ENCODE measurements around the gene SRC. TPM values are rescaled to one million over a fixed set of nuclear protein-coding genes. Genes with fewer than 3 reads are reported as not detected.

SRC gene
- total and polyA plus RNA-seq, 2 of the 8 experiments (the other 6 are each of a cell fraction or from before 2014, with no cell fraction given), result 27.6 to 28.8 TPM

DNA sequence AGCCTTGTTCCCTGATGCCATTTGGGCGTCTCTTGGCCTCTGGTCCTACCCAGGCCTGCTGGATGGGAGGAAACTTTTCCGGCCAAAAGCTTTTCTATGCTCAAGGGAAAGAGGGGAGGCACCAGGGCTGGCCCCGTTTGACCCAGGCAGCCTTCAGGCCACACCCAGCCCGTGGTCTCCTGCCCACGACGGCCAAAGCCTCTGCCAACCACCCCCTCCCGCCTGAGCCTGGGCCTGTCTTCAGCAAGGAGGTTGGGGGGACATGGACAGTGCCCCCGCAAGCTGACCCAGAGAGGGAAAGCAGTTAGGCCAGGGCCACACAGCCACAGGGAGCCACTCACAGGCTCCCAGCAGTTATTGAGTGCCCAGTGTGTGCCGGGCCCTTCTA, 49.5 kb downstream of the SRC start:
- Histone ChIP-seq H3K23ac (ENCODE audit: insufficient read length) (no peak overlapping the region), H3K9me3 (ENCODE audit: insufficient read depth in 2 of 2, low read depth in 1 of 2, low read length in 1 of 2) (no peaks in the 10 kb centered on the region), H3K14ac (ENCODE audit: insufficient read length) (no peak overlapping the region), H4K5ac (ENCODE audit: insufficient read length, low read depth, low read length) (no peak overlapping the region), H2BK120ac (replicated peaks; ENCODE audit: low read depth, low read length) (peak overlapping the region; percentile 38), H3K79me1 (ENCODE audit: low read depth, low read length) (no peaks in the 10 kb centered on the region), H3K18ac (ENCODE audit: extremely low read depth, low read length) (peak overlapping the region; percentile 60; the same call in 1 of the 2 replicates), H3K23me2 (ENCODE audit: low read depth, low read length) (peaks cover 2% of the 10 kb centered on the region; the same call in 1 of the 2 replicates), H2BK15ac (ENCODE audit: low read length) (0 out of 2 replicates have a peak overlapping the region, but pooled peaks have one; percentile 88), H3K27ac (ENCODE audit: low read depth, low read length) (peak overlapping the region; percentile 78; the same call in 1 of the 2 replicates), H4K8ac (ENCODE audit: extremely low read depth, insufficient read depth, low read length) (peak overlapping the region; percentile 41; the same call in 1 of the 2 replicates), H3K4me1 (replicated peaks in 1 of 4; ENCODE audit: control insufficient read depth in 3 of 4, insufficient read depth in 4 of 4, low read length in 3 of 4) (peaks cover 0 to 37% (median 28%) of the 10 kb centered on the region in 4 experiments; a peak in 6 of 7 replicates), H4K20me1 (replicated peaks in 1 of 2; ENCODE audit: control insufficient read depth in 1 of 2, insufficient read depth in 2 of 2, low read length in 2 of 2) (no peaks in the 10 kb centered on the region), H2BK12ac (ENCODE audit: low read depth, low read length) (0 out of 2 replicates have a peak overlapping the region, but pooled peaks have one; percentile 77), H2AFZ (ENCODE audit: low read length) (no peak overlapping the region), H3K27me3 (replicated peaks in 1 of 4; ENCODE audit: control insufficient read depth in 3 of 4, extremely low read depth in 1 of 4, insufficient read depth in 3 of 4, low read length in 3 of 4) (no peaks in the 10 kb centered on the region), H2AK5ac (ENCODE audit: low read depth, low read length) (peak overlapping the region; percentile 86; the same call in 1 of the 2 replicates), H3K36me3 (ENCODE audit: control insufficient read depth in 2 of 4, insufficient read depth in 4 of 4, low read length in 3 of 4) (peaks cover 0 to 15% (median 4%) of the 10 kb centered on the region in 4 experiments; a peak in 4 of 8 replicates), H3K4ac (replicated peaks; ENCODE audit: insufficient read length, low read depth, low read length) (peak overlapping the region; percentile 71), H3K4me2 (ENCODE audit: insufficient read depth in 1 of 2, low read depth in 2 of 2, low read length in 2 of 2) (no peak overlapping the region; a peak in 1 of 4 replicates), H3K9ac (replicated peaks in 1 of 4; ENCODE audit: extremely low read depth in 1 of 4, low read depth in 3 of 4, low read length in 3 of 4) (no peak overlapping the region), H3K79me2 (ENCODE audit: control insufficient read depth in 1 of 2, insufficient read depth in 2 of 2, low read length in 2 of 2) (no peaks in the 10 kb centered on the region), H3K56ac (replicated peaks; ENCODE audit: insufficient read length, low read depth, low read length) (no peak overlapping the region), H2BK20ac (ENCODE audit: low read length) (peak overlapping the region; percentile 74; the same call in 1 of the 2 replicates), H3K4me3 (ENCODE audit: extremely low read depth in 1 of 4, insufficient read depth in 2 of 4, low read depth in 3 of 4, low read length in 4 of 4) (no peak overlapping the region), H2BK5ac (ENCODE audit: low read depth, low read length) (peak overlapping the region; percentile 93), H4K91ac (replicated peaks; ENCODE audit: insufficient read length, low read length) (peak overlapping the region; percentile 71)
- 80% methylated on average over 8 of the region's 9 CpGs; no CpG with 5 or more reads in 1 of the 2 experiments for WGBS, 2 experiments (ENCODE audit: extremely low coverage in 1 of 2, insufficient coverage in 1 of 2, insufficient read length in 1 of 2, insufficient replicate concordance in 2 of 2, low coverage in 1 of 2, low lambda C conversion rate in 2 of 2, missing lambda C conversion rate in 1 of 2)
- TF ChIP-seq YY1 (IDR thresholded peaks at IDR 0.05; ENCODE audit: low read depth, low read length), result no peak
- TF ChIP-seq TCF12 (IDR thresholded peaks at IDR 0.05; ENCODE audit: low read depth, low read length), result no peak
- no peak for TF ChIP-seq JUN (IDR thresholded peaks at IDR 0.05; ENCODE audit: low read depth, low read length)
- TF ChIP-seq TEAD4 (IDR thresholded peaks at IDR 0.05; ENCODE audit: low read depth, low read length), result no peak
- TF ChIP-seq CREB1 (IDR thresholded peaks at IDR 0.05), result no peak
- no peak for TF ChIP-seq POLR2AphosphoS5 (IDR thresholded peaks at IDR 0.05; ENCODE audit: low read depth, low read length)
- TF ChIP-seq, protein P1, sequence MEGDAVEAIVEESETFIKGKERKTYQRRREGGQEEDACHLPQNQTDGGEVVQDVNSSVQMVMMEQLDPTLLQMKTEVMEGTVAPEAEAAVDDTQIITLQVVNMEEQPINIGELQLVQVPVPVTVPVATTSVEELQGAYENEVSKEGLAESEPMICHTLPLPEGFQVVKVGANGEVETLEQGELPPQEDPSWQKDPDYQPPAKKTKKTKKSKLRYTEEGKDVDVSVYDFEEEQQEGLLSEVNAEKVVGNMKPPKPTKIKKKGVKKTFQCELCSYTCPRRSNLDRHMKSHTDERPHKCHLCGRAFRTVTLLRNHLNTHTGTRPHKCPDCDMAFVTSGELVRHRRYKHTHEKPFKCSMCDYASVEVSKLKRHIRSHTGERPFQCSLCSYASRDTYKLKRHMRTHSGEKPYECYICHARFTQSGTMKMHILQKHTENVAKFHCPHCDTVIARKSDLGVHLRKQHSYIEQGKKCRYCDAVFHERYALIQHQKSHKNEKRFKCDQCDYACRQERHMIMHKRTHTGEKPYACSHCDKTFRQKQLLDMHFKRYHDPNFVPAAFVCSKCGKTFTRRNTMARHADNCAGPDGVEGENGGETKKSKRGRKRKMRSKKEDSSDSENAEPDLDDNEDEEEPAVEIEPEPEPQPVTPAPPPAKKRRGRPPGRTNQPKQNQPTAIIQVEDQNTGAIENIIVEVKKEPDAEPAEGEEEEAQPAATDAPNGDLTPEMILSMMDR (IDR thresholded peaks at IDR 0.05; ENCODE audit: control extremely low read depth in 1 of 3, insufficient read depth in 1 of 3, low read depth in 1 of 3, low read length in 3 of 3), result no peak
- no peak for TF ChIP-seq FOSL1 (IDR thresholded peaks at IDR 0.05; ENCODE audit: insufficient read depth, low read depth, low read length)
- TF ChIP-seq RXRA (IDR thresholded peaks at IDR 0.05; ENCODE audit: insufficient read depth, low read depth, low read length), result no peak
- CTCF ChIA-PET (ENCODE audit: partially characterized antibody), result interaction anchor here (0.6 to 2.9 kb wide), 9 partner anchors 12 to 263 kb away, joined by 3 to 26 read pairs (median 4); no protein-coding TSS in a partner anchor
- DNase-seq (ENCODE audit: low read depth in 1 of 2, low spot score in 2 of 2), result no peak
- FAIRE-seq, result no peak
- POLR2A ChIA-PET (ENCODE audit: partially characterized antibody), result interaction anchor here (1.4 kb wide), 1 partner anchor 21 kb away, joined by 3 read pairs; no protein-coding TSS in a partner anchor

Data from H1 (cell line).